ENCODE measurements around the gene ZNF732. TPM values are rescaled to one million over a fixed set of nuclear protein-coding genes. Genes with fewer than 3 reads are reported as not detected.
A peak's percentile ranks its signal among the peaks of the same experiment; 100 is the strongest.
"Not testable (repeated sequence)": the region's sequence is repeated elsewhere in the genome, so short reads cannot be mapped to it uniquely, and the experiment has no call there.

ZNF732 gene
- polyA plus RNA-seq, 1 donor = 0.89 TPM

GRCh38 chr4:253936-254756 lies 51.1 kb downstream of the ZNF732 start:
- DNase-seq = no peak

- no peak for DNase-seq
Observed at GRCh38 chr4:252065-252601, 53.1 kb downstream of the ZNF732 start.

GRCh38 chr4:244471-244870 lies 60.8 kb downstream of the ZNF732 start:
- no peak for DNase-seq

- no peak for DNase-seq
Observed at GRCh38 chr4:243426-243825, 61.8 kb downstream of the ZNF732 start.

GRCh38 chr4:242121-242848 lies 63.0 kb downstream of the ZNF732 start:
- peak; percentile 6 for DNase-seq

GRCh38 chr4:241411-241810 lies 63.9 kb downstream of the ZNF732 start:
- DNase-seq = not testable (repeated sequence)

GRCh38 chr4:236028-236427 lies 69.2 kb downstream of the ZNF732 start:
- DNase-seq = no peak

GRCh38 chr4:234178-234577 lies 71.1 kb downstream of the ZNF732 start:
- no peak for DNase-seq

GRCh38 chr4:223913-224497 lies 81.3 kb downstream of the ZNF732 start:
- no peak for DNase-seq

Other genes with a start within 250 kb of the ZNF732 start
- gene ZNF718, start 181.0 kb downstream of the ZNF732 start, polyA plus RNA-seq (ENCODE audit: insufficient read length) = 4.1 TPM
- gene ZNF141, start 32.3 kb upstream of the ZNF732 start, polyA plus RNA-seq (ENCODE audit: insufficient read length) = 16.3 TPM
- 18.8 TPM for gene ZNF721, start 193.7 kb upstream of the ZNF732 start, polyA plus RNA-seq (ENCODE audit: insufficient read length)
- 38.3 TPM for gene PIGG, start 193.7 kb upstream of the ZNF732 start, polyA plus RNA-seq (ENCODE audit: insufficient read length)

All from hindlimb muscle (tissue), 1 donor.